HCT116 (cell line): Measurements from ENCODE around the gene GRIK4. TPM values are rescaled to one million over a fixed set of nuclear protein-coding genes. Genes with fewer than 3 reads are reported as not detected.

Source experiments
- ATAC-seq: fragments of 200-7000 bp; cut with Tn5 transposase; 2 replicates; pipeline ENCODE4 v1.9.1; 2020; ENCODE audit warnings: mild to moderate bottlenecking, moderate library complexity
- BruUV-seq: library from RNA; stranded (reverse); fragments of 400-500 nt; replicated peaks from 2 replicates; lab custom pipeline; 2021; lab: Mats Ljungman, UMichigan
- CTCF ChIA-PET: fragments of 300-600 bp; sonication (Branson Sonifier 250); formaldehyde crosslinking; loops from one replicate; lab custom pipeline; 2021; ENCODE audit warnings: antibody characterized with exemption; lab: Charles Lee
- POLR2A ChIA-PET: fragments of 300-600, 350-600 bp; sonication (Branson Sonifier 250); formaldehyde crosslinking; loops from one replicate; lab custom pipeline; 2021; ENCODE audit warnings: antibody characterized with exemption; lab: Charles Lee
- RAD21 ChIA-PET, 2 experiments: fragments of 300-600 bp; sonication (Branson Sonifier 250); formaldehyde crosslinking; loops; one replicate each; lab custom pipeline; 2023; ENCODE audit warnings: low total read pairs in 2 of 2; ENCODE audit not compliant: uncharacterized antibody in 2 of 2, unreplicated experiment in 2 of 2, low non-redundant PET in 1 of 2; lab: Charles Lee
- DNase-seq: peaks from one replicate; pipeline ENCODE4 v3.0.0-alpha.2; 2010; ENCODE audit warnings: low read depth, low spot score
- H2AFZ ChIP-seq: fragments of 200-600 bp; shearing (Covaris generic), sonication (generic); 2 replicates; pipeline ENCODE4 v1.6.1; 2017; ENCODE audit warnings: low read depth, mixed run types, mixed read lengths, antibody characterized with exemption, low read length; ENCODE audit not compliant: poor library complexity, severe bottlenecking
- H3K27ac ChIP-seq: 2 replicates; pipeline ENCODE4 v1.5.1; 2012; ENCODE audit warnings: low read depth, low read length
- H3K27me3 ChIP-seq: fragments of 200-600 bp; sonication (generic); 2 replicates; pipeline ENCODE4 v1.6.1; 2016; ENCODE audit warnings: mixed run types, low read length, mixed read lengths; ENCODE audit not compliant: insufficient read depth
- H3K36me3 ChIP-seq, 2 experiments: fragments of 200-500 bp in 1 of 2; fragments of 200-600 bp in 1 of 2; sonication (Bioruptor generic) in 1 of 2; sonication (generic) in 1 of 2; 2 replicates each; pipeline versions ENCODE4 v1.5.1 to v1.6.1; 2014 to 2016; ENCODE audit warnings: low read length in 2 of 2, inconsistent platforms in 1 of 2, mixed read lengths in 1 of 2, mixed run types in 1 of 2; ENCODE audit not compliant: insufficient read depth in 2 of 2, control insufficient read depth in 1 of 2
- H3K4me1 ChIP-seq, 2 experiments: fragments of 200-600 bp in 1 of 2; sonication (generic) in 1 of 2; 2 replicates each; pipeline versions ENCODE4 v1.5.1 to v1.6.1; 2012 to 2017; ENCODE audit warnings: low read length in 2 of 2, inconsistent platforms in 1 of 2, mild to moderate bottlenecking in 1 of 2, mixed read lengths in 1 of 2, mixed run types in 1 of 2, moderate library complexity in 1 of 2; ENCODE audit not compliant: insufficient read depth in 2 of 2, control insufficient read depth in 1 of 2
- H3K4me2 ChIP-seq: fragments of 200-600 bp; sonication (generic); 2 replicates; pipeline ENCODE4 v1.6.1; 2017; ENCODE audit warnings: mixed run types, low read length, mixed read lengths
- H3K4me3 ChIP-seq, 2 experiments: fragments of 200-600 bp in 1 of 2; sonication (generic) in 1 of 2; replicated peaks in 1 of 2; 2 replicates each; pipeline ENCODE4 v1.5.1; 2011 to 2016; ENCODE audit warnings: low read length in 2 of 2, control low read depth in 1 of 2, low read depth in 1 of 2, mild to moderate bottlenecking in 1 of 2, mixed read lengths in 1 of 2, mixed run types in 1 of 2
- H3K79me2 ChIP-seq: fragments of 200-600 bp; sonication (generic); 2 replicates; pipeline ENCODE4 v1.6.1; 2017; ENCODE audit warnings: mild to moderate bottlenecking, mixed run types, low read length, moderate library complexity, mixed read lengths; ENCODE audit not compliant: insufficient read depth
- H3K9ac ChIP-seq: fragments of 200-600 bp; sonication (generic); 2 replicates; pipeline ENCODE4 v1.6.1; 2016; ENCODE audit warnings: low read length, mixed read lengths
- H3K9me2 ChIP-seq: fragments of 200-600 bp; sonication (generic), shearing (Covaris generic); 2 replicates; pipeline ENCODE4 v1.6.1; 2017; ENCODE audit warnings: mixed run types, mild to moderate bottlenecking, moderate library complexity; ENCODE audit not compliant: insufficient read depth
- H3K9me3 ChIP-seq, 2 experiments: fragments of 200-500 bp in 1 of 2; fragments of 200-600 bp in 1 of 2; sonication (Bioruptor generic) in 1 of 2; sonication (generic) in 1 of 2; 2 replicates each; pipeline ENCODE4 v1.6.1; 2014 to 2017; ENCODE audit warnings: low read length in 2 of 2, mixed read lengths in 2 of 2, inconsistent platforms in 1 of 2, low read depth in 1 of 2, mild to moderate bottlenecking in 1 of 2, mixed run types in 1 of 2, moderate library complexity in 1 of 2; ENCODE audit not compliant: control insufficient read depth in 1 of 2, insufficient read depth in 1 of 2
- H4K20me1 ChIP-seq: fragments of 200-600 bp; sonication (generic), shearing (Covaris generic); 2 replicates; pipeline ENCODE4 v1.6.1; 2017; ENCODE audit warnings: mixed run types, mild to moderate bottlenecking, moderate library complexity; ENCODE audit not compliant: insufficient read depth
- CBX3 ChIP-seq: IDR thresholded peaks from 2 replicates; pipeline ENCODE4 v1.6.1; 2012; ENCODE audit warnings: low read depth
- EGR1 ChIP-seq: IDR thresholded peaks from 2 replicates; pipeline ENCODE4 v1.6.1; 2012; ENCODE audit warnings: low read depth
- ELF1 ChIP-seq: IDR thresholded peaks from 2 replicates; pipeline ENCODE4 v1.6.1; 2012; ENCODE audit warnings: low read depth, borderline replicate concordance
- EZH2phosphoT487 ChIP-seq: fragments of 200-600 bp; IDR thresholded peaks from 2 replicates; pipeline ENCODE4 v1.6.1; 2018; ENCODE audit warnings: antibody characterized with exemption, borderline replicate concordance
- JUND ChIP-seq: IDR thresholded peaks from 2 replicates; pipeline ENCODE4 v1.6.1; 2012
- POLR2A ChIP-seq: IDR thresholded peaks from 2 replicates; pipeline ENCODE4 v1.7.0; 2011; ENCODE audit warnings: borderline replicate concordance; ENCODE audit not compliant: insufficient read depth, insufficient read length; ENCODE audit errors: extremely low read depth
- POLR2AphosphoS5 ChIP-seq: IDR thresholded peaks from 2 replicates; pipeline ENCODE4 v1.6.1; 2011; ENCODE audit warnings: mild to moderate bottlenecking, low read depth, low read length, moderate library complexity
- SIN3A ChIP-seq: IDR thresholded peaks from 2 replicates; pipeline ENCODE4 v1.6.1; 2012; ENCODE audit warnings: low read depth
- SP1 ChIP-seq: IDR thresholded peaks from 2 replicates; pipeline ENCODE4 v1.6.1; 2012; ENCODE audit warnings: low read depth
- TCF7L2 ChIP-seq: IDR thresholded peaks from 2 replicates; pipeline ENCODE4 v1.7.0; 2011; ENCODE audit warnings: borderline replicate concordance, inconsistent platforms; ENCODE audit not compliant: insufficient read depth, insufficient read length; ENCODE audit errors: extremely low read depth
- YY1 ChIP-seq: IDR thresholded peaks from 2 replicates; pipeline ENCODE4 v1.6.1; 2011; ENCODE audit warnings: low read length, low read depth, moderate library complexity, mild to moderate bottlenecking; ENCODE audit not compliant: insufficient replicate concordance; ENCODE audit errors: extremely low read depth
- ZFX ChIP-seq: fragments of 450-650 bp; IDR thresholded peaks from 2 replicates; pipeline ENCODE4 v1.6.1; 2017
- ZNF274 ChIP-seq: fragments of 200-500 bp; sonication (Bioruptor generic); IDR thresholded peaks from 2 replicates; pipeline ENCODE4 v1.6.1; 2014; ENCODE audit warnings: mild to moderate bottlenecking, low read depth, low read length, inconsistent platforms
- intact Hi-C: fragments of 100-400 bp; cut with micrococcal nuclease; formaldehyde crosslinking; loops from 2 replicates; pipeline ENCODE4 v1.10.0; 2022
- total RNA-seq: library from RNA; stranded (reverse); gene quantifications from one replicate; pipeline ENCODE4 v1.2.1, GENCODE V29; 2021; ENCODE audit not compliant: unreplicated experiment
- TF ChIP-seq, protein P1 (sequence below): IDR thresholded peaks from 2 replicates; pipeline ENCODE4 v1.6.1; 2012; ENCODE audit warnings: low read depth
- TF ChIP-seq, protein P2 (sequence below), 3 experiments: fragments of 200-600 bp in 1 of 3; sonication (generic) in 1 of 3; IDR thresholded peaks in 2 of 3; conservative IDR thresholded peaks in 1 of 3; 2 replicates each; pipeline ENCODE4 v1.5.1; 2012 to 2017; ENCODE audit warnings: low read depth in 2 of 3, low read length in 2 of 3, antibody characterized with exemption in 1 of 3, borderline replicate concordance in 1 of 3, control low read depth in 1 of 3, mild to moderate bottlenecking in 1 of 3, mixed read lengths in 1 of 3, mixed run types in 1 of 3, moderate library complexity in 1 of 3; ENCODE audit not compliant: insufficient read depth in 1 of 3
- TF ChIP-seq, protein P3 (sequence below): IDR thresholded peaks from 2 replicates; pipeline ENCODE4 v1.6.1; 2012
- TF ChIP-seq, protein P4 (sequence below): IDR thresholded peaks from 2 replicates; pipeline ENCODE4 v1.6.1; 2012
- TF ChIP-seq, protein P5 (sequence below): IDR thresholded peaks from 2 replicates; pipeline ENCODE4 v1.6.1; 2011; ENCODE audit warnings: mild to moderate bottlenecking, low read length, moderate library complexity; ENCODE audit not compliant: insufficient replicate concordance; ENCODE audit errors: extremely low read depth

The GRIK4 gene
- total RNA-seq, 1 experiment from 2014 or later = 0.52 TPM

DNA sequence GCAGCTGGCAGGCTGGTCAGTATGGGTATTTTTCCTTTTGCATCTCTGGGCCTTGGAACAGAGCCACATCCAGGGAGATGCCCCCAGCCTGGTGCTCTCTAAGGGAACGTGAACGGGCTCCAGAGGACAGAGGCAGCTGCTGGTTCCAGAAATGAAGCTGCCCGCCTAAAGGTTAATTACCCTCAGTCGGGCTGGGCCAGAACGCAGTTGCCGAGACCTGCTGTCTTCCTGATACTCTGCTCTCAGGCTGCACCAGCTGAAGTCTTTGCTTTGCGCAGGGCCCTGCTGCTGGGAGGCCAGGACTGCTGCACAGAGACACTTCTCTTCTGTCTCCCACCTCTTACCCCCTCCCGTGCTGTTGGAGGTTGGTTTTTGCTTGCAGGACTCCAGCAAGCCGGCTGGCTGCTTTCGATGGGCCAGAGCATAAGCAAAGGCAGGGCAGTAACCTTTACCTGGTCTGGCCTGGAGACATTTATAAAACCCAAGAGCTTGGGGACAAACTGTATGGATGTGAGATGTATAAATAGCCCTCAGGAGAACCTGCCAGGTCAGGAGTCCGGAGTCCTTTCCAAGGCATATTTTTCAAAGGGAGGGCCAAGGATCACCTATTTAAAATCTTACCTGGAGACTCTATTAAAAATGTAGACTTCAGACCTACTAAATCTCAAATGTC, 197.1 kb downstream of the GRIK4 start:
- Histone ChIP-seq H3K79me2 (no peaks in the 10 kb centered on the region), H3K9ac (no peak overlapping the region), H3K9me3 (peaks cover 6 to 15% of the 10 kb centered on the region in 2 experiments; a peak in 1 of 4 replicates), H4K20me1 (no peaks in the 10 kb centered on the region), H3K4me2 (no peak overlapping the region), H3K4me1 (peaks cover 15 to 17% of the 10 kb centered on the region in 2 experiments), H2AFZ (no peak overlapping the region), H3K27ac (no peak overlapping the region), H3K27me3 (peaks cover 17% of the 10 kb centered on the region; the same call in 1 of the 2 replicates), H3K4me3 (no peak overlapping the region), H3K9me2 (no peaks in the 10 kb centered on the region), H3K36me3 (no peaks in the 10 kb centered on the region)
- CTCF ChIA-PET = no interaction called here
- POLR2A ChIA-PET = no interaction called here
- ATAC-seq (no peak), DNase-seq (no peak)
- TF ChIP-seq TCF7L2 (no peak), ZFX (no peak), SP1 (no peak), SIN3A (no peak), CBX3 (no peak), ELF1 (no peak), JUND (no peak), ZNF274 (no peak), POLR2A (no peak), YY1 (no peak), POLR2AphosphoS5 (no peak), EZH2phosphoT487 (no peak), EGR1 (no peak)
- TF ChIP-seq, protein P1, sequence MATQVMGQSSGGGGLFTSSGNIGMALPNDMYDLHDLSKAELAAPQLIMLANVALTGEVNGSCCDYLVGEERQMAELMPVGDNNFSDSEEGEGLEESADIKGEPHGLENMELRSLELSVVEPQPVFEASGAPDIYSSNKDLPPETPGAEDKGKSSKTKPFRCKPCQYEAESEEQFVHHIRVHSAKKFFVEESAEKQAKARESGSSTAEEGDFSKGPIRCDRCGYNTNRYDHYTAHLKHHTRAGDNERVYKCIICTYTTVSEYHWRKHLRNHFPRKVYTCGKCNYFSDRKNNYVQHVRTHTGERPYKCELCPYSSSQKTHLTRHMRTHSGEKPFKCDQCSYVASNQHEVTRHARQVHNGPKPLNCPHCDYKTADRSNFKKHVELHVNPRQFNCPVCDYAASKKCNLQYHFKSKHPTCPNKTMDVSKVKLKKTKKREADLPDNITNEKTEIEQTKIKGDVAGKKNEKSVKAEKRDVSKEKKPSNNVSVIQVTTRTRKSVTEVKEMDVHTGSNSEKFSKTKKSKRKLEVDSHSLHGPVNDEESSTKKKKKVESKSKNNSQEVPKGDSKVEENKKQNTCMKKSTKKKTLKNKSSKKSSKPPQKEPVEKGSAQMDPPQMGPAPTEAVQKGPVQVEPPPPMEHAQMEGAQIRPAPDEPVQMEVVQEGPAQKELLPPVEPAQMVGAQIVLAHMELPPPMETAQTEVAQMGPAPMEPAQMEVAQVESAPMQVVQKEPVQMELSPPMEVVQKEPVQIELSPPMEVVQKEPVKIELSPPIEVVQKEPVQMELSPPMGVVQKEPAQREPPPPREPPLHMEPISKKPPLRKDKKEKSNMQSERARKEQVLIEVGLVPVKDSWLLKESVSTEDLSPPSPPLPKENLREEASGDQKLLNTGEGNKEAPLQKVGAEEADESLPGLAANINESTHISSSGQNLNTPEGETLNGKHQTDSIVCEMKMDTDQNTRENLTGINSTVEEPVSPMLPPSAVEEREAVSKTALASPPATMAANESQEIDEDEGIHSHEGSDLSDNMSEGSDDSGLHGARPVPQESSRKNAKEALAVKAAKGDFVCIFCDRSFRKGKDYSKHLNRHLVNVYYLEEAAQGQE = no peak
- TF ChIP-seq, protein P2, sequence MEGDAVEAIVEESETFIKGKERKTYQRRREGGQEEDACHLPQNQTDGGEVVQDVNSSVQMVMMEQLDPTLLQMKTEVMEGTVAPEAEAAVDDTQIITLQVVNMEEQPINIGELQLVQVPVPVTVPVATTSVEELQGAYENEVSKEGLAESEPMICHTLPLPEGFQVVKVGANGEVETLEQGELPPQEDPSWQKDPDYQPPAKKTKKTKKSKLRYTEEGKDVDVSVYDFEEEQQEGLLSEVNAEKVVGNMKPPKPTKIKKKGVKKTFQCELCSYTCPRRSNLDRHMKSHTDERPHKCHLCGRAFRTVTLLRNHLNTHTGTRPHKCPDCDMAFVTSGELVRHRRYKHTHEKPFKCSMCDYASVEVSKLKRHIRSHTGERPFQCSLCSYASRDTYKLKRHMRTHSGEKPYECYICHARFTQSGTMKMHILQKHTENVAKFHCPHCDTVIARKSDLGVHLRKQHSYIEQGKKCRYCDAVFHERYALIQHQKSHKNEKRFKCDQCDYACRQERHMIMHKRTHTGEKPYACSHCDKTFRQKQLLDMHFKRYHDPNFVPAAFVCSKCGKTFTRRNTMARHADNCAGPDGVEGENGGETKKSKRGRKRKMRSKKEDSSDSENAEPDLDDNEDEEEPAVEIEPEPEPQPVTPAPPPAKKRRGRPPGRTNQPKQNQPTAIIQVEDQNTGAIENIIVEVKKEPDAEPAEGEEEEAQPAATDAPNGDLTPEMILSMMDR (IDR thresholded peaks at IDR 0.05 in 2 of 3, conservative IDR thresholded peaks at IDR 0.05 in 1 of 3; ENCODE audit: borderline replicate concordance in 1 of 3, insufficient read depth in 1 of 3, low read depth in 2 of 3, low read length in 2 of 3) = no peak
- TF ChIP-seq, protein P3, sequence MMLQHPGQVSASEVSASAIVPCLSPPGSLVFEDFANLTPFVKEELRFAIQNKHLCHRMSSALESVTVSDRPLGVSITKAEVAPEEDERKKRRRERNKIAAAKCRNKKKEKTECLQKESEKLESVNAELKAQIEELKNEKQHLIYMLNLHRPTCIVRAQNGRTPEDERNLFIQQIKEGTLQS = no peak
- TF ChIP-seq, protein P4, sequence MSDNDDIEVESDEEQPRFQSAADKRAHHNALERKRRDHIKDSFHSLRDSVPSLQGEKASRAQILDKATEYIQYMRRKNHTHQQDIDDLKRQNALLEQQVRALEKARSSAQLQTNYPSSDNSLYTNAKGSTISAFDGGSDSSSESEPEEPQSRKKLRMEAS = no peak
- TF ChIP-seq, protein P5, sequence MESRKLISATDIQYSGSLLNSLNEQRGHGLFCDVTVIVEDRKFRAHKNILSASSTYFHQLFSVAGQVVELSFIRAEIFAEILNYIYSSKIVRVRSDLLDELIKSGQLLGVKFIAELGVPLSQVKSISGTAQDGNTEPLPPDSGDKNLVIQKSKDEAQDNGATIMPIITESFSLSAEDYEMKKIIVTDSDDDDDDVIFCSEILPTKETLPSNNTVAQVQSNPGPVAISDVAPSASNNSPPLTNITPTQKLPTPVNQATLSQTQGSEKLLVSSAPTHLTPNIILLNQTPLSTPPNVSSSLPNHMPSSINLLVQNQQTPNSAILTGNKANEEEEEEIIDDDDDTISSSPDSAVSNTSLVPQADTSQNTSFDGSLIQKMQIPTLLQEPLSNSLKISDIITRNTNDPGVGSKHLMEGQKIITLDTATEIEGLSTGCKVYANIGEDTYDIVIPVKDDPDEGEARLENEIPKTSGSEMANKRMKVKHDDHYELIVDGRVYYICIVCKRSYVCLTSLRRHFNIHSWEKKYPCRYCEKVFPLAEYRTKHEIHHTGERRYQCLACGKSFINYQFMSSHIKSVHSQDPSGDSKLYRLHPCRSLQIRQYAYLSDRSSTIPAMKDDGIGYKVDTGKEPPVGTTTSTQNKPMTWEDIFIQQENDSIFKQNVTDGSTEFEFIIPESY = no peak
- RAD21 ChIA-PET = no interaction called here
- intact Hi-C loops = no loop called here
- no TSS peak for BruUV-seq
